ENCODE data around the gene CCDC183. TPM values are rescaled to one million over a fixed set of nuclear protein-coding genes. Genes with fewer than 3 reads are reported as not detected.
"Not testable (repeated sequence)": the region's sequence is repeated elsewhere in the genome, so short reads cannot be mapped to it uniquely, and the experiment has no call there.

CCDC183 gene
- total RNA-seq, 1 donor from 2014 or later, result 0.06 TPM

- H3K4me3 ChIP-seq (ENCODE audit: low read depth, low read length), result peak overlapping the region; percentile 78
- no peak for TF ChIP-seq CTCF (conservative IDR thresholded peaks at IDR 0.05; ENCODE audit: low read depth, low read length)
- no peak for DNase-seq (ENCODE audit: low read depth)
Measured at GRCh38 chr9:136792321-136793085, 3.6 kb upstream of the CCDC183 start.

- no peak overlapping the region for H3K4me3 ChIP-seq (ENCODE audit: low read depth, low read length)
- DNase-seq (ENCODE audit: low read depth), result no peak
- TF ChIP-seq CTCF (conservative IDR thresholded peaks at IDR 0.05; ENCODE audit: low read depth, low read length), result no peak
Measured at GRCh38 chr9:136793086-136793946, 2.8 kb upstream of the CCDC183 start.

GRCh38 chr9:136794281-136794999, 1.7 kb upstream of the CCDC183 start:
- no peak overlapping the region for H3K4me3 ChIP-seq (ENCODE audit: low read depth, low read length)
- no peak for TF ChIP-seq CTCF (conservative IDR thresholded peaks at IDR 0.05; ENCODE audit: low read depth, low read length)
- DNase-seq (ENCODE audit: low read depth), result no peak

GRCh38 chr9:136795000-136795348, 1.2 kb upstream of the CCDC183 start:
- no peak for DNase-seq (ENCODE audit: low read depth)

GRCh38 chr9:136796775-136797347, 723 bp downstream of the CCDC183 start:
- H3K4me3 ChIP-seq (ENCODE audit: low read depth, low read length); DNase-seq (ENCODE audit: low read depth): not testable (repeated sequence)

More at GRCh38 chr9:136795000-136795348, 1.2 kb upstream of the CCDC183 start:
- no peak overlapping the region for H3K4me3 ChIP-seq (ENCODE audit: low read depth, low read length)
- TF ChIP-seq CTCF (conservative IDR thresholded peaks at IDR 0.05; ENCODE audit: low read depth, low read length), result no peak

- no peak for TF ChIP-seq CTCF (conservative IDR thresholded peaks at IDR 0.05; ENCODE audit: low read depth, low read length)
- no peak for DNase-seq (ENCODE audit: low read depth)
- H3K4me3 ChIP-seq (ENCODE audit: low read depth, low read length), result no peak overlapping the region
Measured at GRCh38 chr9:136798708-136799078, 2.6 kb downstream of the CCDC183 start.
